ENCODE data around the gene RUSC2.
"Not testable (repeated sequence)": the region's sequence is repeated elsewhere in the genome, so short reads cannot be mapped to it uniquely, and the experiment has no call there.

RUSC2 gene

DNA sequence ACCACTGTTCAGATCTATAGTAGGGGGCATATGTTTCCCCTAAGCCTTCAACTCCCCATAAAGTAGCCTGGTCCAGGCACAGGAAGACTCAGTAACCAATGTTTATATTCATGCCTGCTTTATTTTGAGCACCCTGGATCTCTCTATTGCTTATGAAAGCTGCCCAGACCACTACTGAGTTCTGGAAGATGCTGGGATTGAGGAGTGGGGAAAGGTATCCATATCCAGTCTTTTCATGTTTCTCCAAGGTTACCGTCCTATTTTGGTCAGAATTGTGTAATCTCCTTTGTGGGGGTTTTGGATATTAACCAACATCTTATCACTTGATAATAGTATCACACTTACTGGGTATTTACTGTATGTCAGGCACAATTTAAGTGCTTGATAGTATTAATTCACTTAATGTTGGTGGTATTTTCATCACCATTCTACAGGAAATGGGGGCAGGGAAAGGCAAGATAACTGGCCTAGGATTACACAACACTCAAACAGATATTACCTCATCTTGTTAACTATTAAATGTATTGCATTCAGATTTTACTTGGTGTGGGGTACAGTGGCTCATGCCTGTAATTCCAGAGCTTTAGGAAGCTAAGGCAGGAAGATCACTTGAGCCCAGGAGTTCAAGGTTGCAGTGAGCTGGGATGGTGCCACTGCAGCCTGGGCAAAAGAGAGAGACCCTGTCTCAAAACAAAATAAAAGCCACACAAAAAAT lies 36.3 kb downstream of the RUSC2 start:
- Histone ChIP-seq H3K4me1 (ENCODE audit: control insufficient read depth in 2 of 2, insufficient read depth in 1 of 2, low read depth in 1 of 2, low read length in 2 of 2) (peaks cover 0 to 2% of the 10 kb centered on the region in 2 donors), H2BK15ac (ENCODE audit: low read length) (no peak overlapping the region), H3K4me2 (ENCODE audit: insufficient read depth, low read length, poor library complexity, severe bottlenecking) (no peak overlapping the region), H3K18ac (ENCODE audit: low read length) (no peak overlapping the region), H4K91ac (ENCODE audit: low read depth, low read length, poor library complexity) (no peak overlapping the region), H2AK5ac (ENCODE audit: low read depth, low read length) (no peak overlapping the region), H3K9me3 (replicated peaks in 1 of 2; ENCODE audit: control insufficient read depth in 2 of 2, insufficient read depth in 1 of 2, low read depth in 1 of 2, low read length in 2 of 2) (no peaks in the 10 kb centered on the region), H3K14ac (ENCODE audit: low read length) (no peak overlapping the region), H2BK12ac (ENCODE audit: low read length) (no peak overlapping the region), H2AFZ (ENCODE audit: low read length) (no peak overlapping the region), H3K27ac (replicated peaks; ENCODE audit: low read length) (no peak overlapping the region), H3K4me3 (ENCODE audit: low read length in 2 of 2) (no peak overlapping the region), H3K79me1 (ENCODE audit: low read depth, low read length) (no peaks in the 10 kb centered on the region), H3K4ac (ENCODE audit: low read length) (no peak overlapping the region), H3K9ac (ENCODE audit: low read depth, low read length, poor library complexity) (no peak overlapping the region), H2BK120ac (ENCODE audit: low read depth, low read length) (no peak overlapping the region), H4K8ac (ENCODE audit: low read depth, low read length) (no peak overlapping the region), H3K27me3 (ENCODE audit: control insufficient read depth in 3 of 3, insufficient read depth in 3 of 3, low read depth in 1 of 3, low read length in 3 of 3) (no peaks in the 10 kb centered on the region), H3K36me3 (replicated peaks in 1 of 2; ENCODE audit: control insufficient read depth in 2 of 2, insufficient read depth in 2 of 2, low read length in 2 of 2) (no peaks in the 10 kb centered on the region), H2BK5ac (ENCODE audit: low read length) (no peak overlapping the region), H3K23ac (ENCODE audit: low read depth, low read length, poor library complexity) (no peak overlapping the region)
- DNase-seq (ENCODE audit: low spot score) = no peak
- WGBS, 2 donors (ENCODE audit: extremely low coverage in 2 of 2, insufficient read length in 2 of 2, insufficient replicate concordance in 1 of 2) = no CpG with 5 or more reads among the region's 1 CpG

DNA sequence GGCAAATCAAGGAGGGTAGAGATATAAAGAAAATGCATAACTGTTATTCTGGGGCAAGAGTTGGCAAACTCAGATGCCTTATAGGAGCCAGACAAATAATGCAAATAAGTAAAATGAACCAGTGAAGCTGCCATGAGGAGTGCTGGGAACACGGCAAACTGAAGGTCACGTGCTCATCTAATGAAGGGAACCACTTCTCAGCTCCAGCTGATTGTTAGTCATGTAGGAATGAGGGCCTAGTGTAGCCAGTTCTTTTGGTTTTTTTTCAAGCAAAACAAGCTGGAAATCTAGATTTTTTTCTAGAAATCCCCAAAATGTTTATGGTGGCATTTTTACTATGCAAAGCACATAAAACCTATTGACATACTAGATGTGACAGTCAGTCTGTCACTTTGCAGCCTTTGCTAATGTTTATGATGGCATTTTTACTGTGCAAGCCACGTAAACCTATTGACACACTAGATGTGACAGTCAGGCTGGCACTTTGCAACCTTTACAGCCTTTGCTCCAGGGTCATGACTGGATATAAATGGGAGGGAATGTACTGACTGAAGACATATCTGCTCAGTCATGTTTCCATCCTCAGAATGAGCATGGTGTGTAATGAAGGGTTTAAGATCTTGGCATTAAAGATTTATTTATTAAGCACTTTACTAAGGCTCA lies 39.4 kb downstream of the RUSC2 start:
- Histone ChIP-seq H3K4ac (ENCODE audit: low read length) (no peak overlapping the region), H3K4me3 (ENCODE audit: low read length in 2 of 2) (no peak overlapping the region), H2BK5ac (ENCODE audit: low read length) (no peak overlapping the region), H2BK120ac (ENCODE audit: low read depth, low read length) (no peak overlapping the region), H3K23ac (ENCODE audit: low read depth, low read length, poor library complexity) (no peak overlapping the region), H4K91ac (ENCODE audit: low read depth, low read length, poor library complexity) (no peak overlapping the region), H3K79me1 (ENCODE audit: low read depth, low read length) (no peaks in the 10 kb centered on the region), H3K14ac (ENCODE audit: low read length) (no peak overlapping the region), H3K27ac (replicated peaks; ENCODE audit: low read length) (no peak overlapping the region), H3K36me3 (replicated peaks in 1 of 2; ENCODE audit: control insufficient read depth in 2 of 2, insufficient read depth in 2 of 2, low read length in 2 of 2) (no peaks in the 10 kb centered on the region), H3K4me2 (ENCODE audit: insufficient read depth, low read length, poor library complexity, severe bottlenecking) (no peak overlapping the region), H3K9ac (ENCODE audit: low read depth, low read length, poor library complexity) (no peak overlapping the region), H3K4me1 (ENCODE audit: control insufficient read depth in 2 of 2, insufficient read depth in 1 of 2, low read depth in 1 of 2, low read length in 2 of 2) (peaks cover 0 to 2% of the 10 kb centered on the region in 2 donors), H3K18ac (ENCODE audit: low read length) (no peak overlapping the region), H2BK12ac (ENCODE audit: low read length) (no peak overlapping the region), H3K27me3 (ENCODE audit: control insufficient read depth in 3 of 3, insufficient read depth in 3 of 3, low read depth in 1 of 3, low read length in 3 of 3) (no peaks in the 10 kb centered on the region), H2BK15ac (ENCODE audit: low read length) (no peak overlapping the region), H2AK5ac (ENCODE audit: low read depth, low read length) (no peak overlapping the region), H2AFZ (ENCODE audit: low read length) (no peak overlapping the region), H4K8ac (ENCODE audit: low read depth, low read length) (no peak overlapping the region), H3K9me3 (replicated peaks in 1 of 2; ENCODE audit: control insufficient read depth in 2 of 2, insufficient read depth in 1 of 2, low read depth in 1 of 2, low read length in 2 of 2) (no peaks in the 10 kb centered on the region)
- no peak for DNase-seq (ENCODE audit: low spot score)
- WGBS, 2 donors (ENCODE audit: extremely low coverage in 2 of 2, insufficient read length in 2 of 2, insufficient replicate concordance in 1 of 2) = no CpG with 5 or more reads among the region's 3 CpGs

DNA sequence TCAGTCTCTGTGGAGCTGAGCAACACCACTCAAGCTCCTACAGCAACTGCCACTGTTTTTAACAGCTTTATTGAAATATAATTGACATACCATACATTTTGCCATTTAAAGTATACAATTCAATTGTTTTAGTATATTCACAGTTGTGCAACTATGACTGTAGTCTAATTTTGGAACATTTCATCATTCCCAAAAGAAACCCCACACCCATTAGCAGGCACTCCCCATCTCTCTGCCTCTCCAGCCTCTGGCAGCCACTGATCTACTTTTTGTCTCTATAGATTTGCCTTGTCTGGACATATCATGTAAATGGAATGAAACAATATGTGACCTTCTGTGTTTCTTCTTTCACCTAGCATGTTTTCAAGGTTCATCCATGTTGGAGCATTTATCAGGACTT lies 43.5 kb downstream of the RUSC2 start:
- H3K23ac ChIP-seq (ENCODE audit: low read depth, low read length, poor library complexity) = no peak overlapping the region
- H3K27ac ChIP-seq (replicated peaks; ENCODE audit: low read length) = no peak overlapping the region
- H3K4me1 ChIP-seq (ENCODE audit: control insufficient read depth in 2 of 2, insufficient read depth in 1 of 2, low read depth in 1 of 2, low read length in 2 of 2) = peaks cover 6 to 14% of the 10 kb centered on the region in 2 donors
- no peak overlapping the region for H2BK12ac ChIP-seq (ENCODE audit: low read length)
- no peaks in the 10 kb centered on the region for H3K79me1 ChIP-seq (ENCODE audit: low read depth, low read length)
- H3K9me3 ChIP-seq (replicated peaks in 1 of 2; ENCODE audit: control insufficient read depth in 2 of 2, insufficient read depth in 1 of 2, low read depth in 1 of 2, low read length in 2 of 2) = no peaks in the 10 kb centered on the region
- H3K4ac ChIP-seq (ENCODE audit: low read length) = no peak overlapping the region
- DNase-seq (ENCODE audit: low spot score) = no peak
- H2BK15ac ChIP-seq (ENCODE audit: low read length) = no peak overlapping the region
- no peak overlapping the region for H3K14ac ChIP-seq (ENCODE audit: low read length)
- no peak overlapping the region for H2AK5ac ChIP-seq (ENCODE audit: low read depth, low read length)
- no peak overlapping the region for H3K4me2 ChIP-seq (ENCODE audit: insufficient read depth, low read length, poor library complexity, severe bottlenecking)
- no peak overlapping the region for H3K4me3 ChIP-seq (ENCODE audit: low read length in 2 of 2)
- no peaks in the 10 kb centered on the region for H3K36me3 ChIP-seq (replicated peaks in 1 of 2; ENCODE audit: control insufficient read depth in 2 of 2, insufficient read depth in 2 of 2, low read length in 2 of 2)
- no peak overlapping the region for H3K18ac ChIP-seq (ENCODE audit: low read length)
- H2BK120ac ChIP-seq (ENCODE audit: low read depth, low read length) = no peak overlapping the region
- H2AFZ ChIP-seq (ENCODE audit: low read length) = no peak overlapping the region
- no peak overlapping the region for H4K91ac ChIP-seq (ENCODE audit: low read depth, low read length, poor library complexity)
- no peak overlapping the region for H4K8ac ChIP-seq (ENCODE audit: low read depth, low read length)
- no peak overlapping the region for H2BK5ac ChIP-seq (ENCODE audit: low read length)
- H3K27me3 ChIP-seq (ENCODE audit: control insufficient read depth in 3 of 3, insufficient read depth in 3 of 3, low read depth in 1 of 3, low read length in 3 of 3) = no peaks in the 10 kb centered on the region
- H3K9ac ChIP-seq (ENCODE audit: low read depth, low read length, poor library complexity) = no peak overlapping the region

DNA sequence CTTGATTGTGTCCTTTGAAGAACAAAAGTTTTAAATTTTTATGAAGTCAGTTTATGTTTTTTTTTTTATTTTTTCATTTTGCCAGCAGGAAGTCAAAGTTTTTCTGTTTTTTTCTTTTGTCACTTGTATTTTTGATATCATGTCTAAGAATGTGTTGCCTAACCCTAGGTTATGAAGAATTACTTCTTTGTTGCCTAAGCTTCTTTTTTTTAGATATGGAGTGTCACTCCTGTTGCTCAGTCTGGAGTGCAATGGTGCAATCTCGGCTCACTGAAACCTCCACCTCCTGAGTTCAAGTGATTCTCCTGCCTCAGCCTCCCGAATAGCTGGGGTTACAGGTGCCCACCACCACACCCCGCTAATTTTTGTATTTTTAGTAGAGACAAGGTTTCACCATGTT lies 45.0 kb downstream of the RUSC2 start:
- DNase-seq (ENCODE audit: low spot score); H2AK5ac ChIP-seq (ENCODE audit: low read depth, low read length): not testable (repeated sequence)

More for the DNA sequence above, 45.0 kb downstream of the RUSC2 start:
- H2BK15ac ChIP-seq (ENCODE audit: low read length); H3K79me1 ChIP-seq (ENCODE audit: low read depth, low read length); H3K4me3 ChIP-seq (ENCODE audit: low read length in 2 of 2); H2AFZ ChIP-seq (ENCODE audit: low read length); H3K9me3 ChIP-seq (replicated peaks in 1 of 2; ENCODE audit: control insufficient read depth in 2 of 2, insufficient read depth in 1 of 2, low read depth in 1 of 2, low read length in 2 of 2); H2BK12ac ChIP-seq (ENCODE audit: low read length); H3K9ac ChIP-seq (ENCODE audit: low read depth, low read length, poor library complexity); H3K36me3 ChIP-seq (replicated peaks in 1 of 2; ENCODE audit: control insufficient read depth in 2 of 2, insufficient read depth in 2 of 2, low read length in 2 of 2); H2BK5ac ChIP-seq (ENCODE audit: low read length); H3K23ac ChIP-seq (ENCODE audit: low read depth, low read length, poor library complexity); H4K8ac ChIP-seq (ENCODE audit: low read depth, low read length); H2BK120ac ChIP-seq (ENCODE audit: low read depth, low read length); H3K4me2 ChIP-seq (ENCODE audit: insufficient read depth, low read length, poor library complexity, severe bottlenecking); H3K18ac ChIP-seq (ENCODE audit: low read length); H4K91ac ChIP-seq (ENCODE audit: low read depth, low read length, poor library complexity); H3K27ac ChIP-seq (replicated peaks; ENCODE audit: low read length); H3K4ac ChIP-seq (ENCODE audit: low read length); H3K27me3 ChIP-seq (ENCODE audit: control insufficient read depth in 3 of 3, insufficient read depth in 3 of 3, low read depth in 1 of 3, low read length in 3 of 3); H3K14ac ChIP-seq (ENCODE audit: low read length): not testable (repeated sequence)
- WGBS, 2 donors (ENCODE audit: extremely low coverage in 2 of 2, insufficient read length in 2 of 2, insufficient replicate concordance in 1 of 2) = no CpG with 5 or more reads among the region's 3 CpGs
- peaks cover 9 to 20% of the 10 kb centered on the region in 2 donors for H3K4me1 ChIP-seq (ENCODE audit: control insufficient read depth in 2 of 2, insufficient read depth in 1 of 2, low read depth in 1 of 2, low read length in 2 of 2)

Data from neuronal stem cell (in vitro differentiated cells).